Gastroesophageal sphincter (tissue), 4 donors: Measurements from ENCODE around the gene RPAP3. TPM values are rescaled to one million over a fixed set of nuclear protein-coding genes. Genes with fewer than 3 reads are reported as not detected.

Source experiments
- ATAC-seq: fragments of 150-250 bp; one replicate; pipeline ENCODE4 v1.9.1; 2016; ENCODE audit warnings: mild to moderate bottlenecking, moderate library complexity
- H3K27ac ChIP-seq, 4 donors: fragments of 200-600 bp; sonication (generic) in 3 of 4; 1 replicate in 3 of 4; 2 replicates in 1 of 4; pipeline ENCODE4 v1.5.1; 2016 to 2019
- H3K27me3 ChIP-seq: fragments of 200-600 bp; sonication (generic); one replicate; pipeline ENCODE4 v1.5.1; 2019
- H3K36me3 ChIP-seq, 2 donors: fragments of 200-600 bp; sonication (generic); one replicate each; pipeline ENCODE4 v1.5.1; 2019; ENCODE audit warnings: control low read depth in 1 of 2
- H3K4me1 ChIP-seq, 3 donors: fragments of 200-600 bp; sonication (generic); 1 replicate in 2 of 3; 2 replicates in 1 of 3; pipeline ENCODE4 v1.5.1; 2016 to 2019; ENCODE audit warnings: control low read depth in 2 of 3
- H3K4me3 ChIP-seq, 2 donors: fragments of 200-600 bp; sonication (generic); one replicate each; pipeline ENCODE4 v1.5.1; 2019; ENCODE audit warnings: mild to moderate bottlenecking in 1 of 2, moderate library complexity in 1 of 2
- H3K9me3 ChIP-seq, 3 donors: fragments of 200-600 bp; sonication (generic); one replicate each; pipeline ENCODE4 v1.5.1; 2017 to 2019; ENCODE audit warnings: control low read depth in 2 of 3
- CTCF ChIP-seq, 4 experiments: fragments of 200-600 bp in 2 of 4; fragments of 450-650 bp in 2 of 4; sonication (generic) in 1 of 4; IDR thresholded peaks; one replicate each; pipeline ENCODE4 v1.5.1; 2017 to 2019; ENCODE audit warnings: antibody characterized with exemption in 4 of 4, mild to moderate bottlenecking in 2 of 4, moderate library complexity in 2 of 4
- EP300 ChIP-seq: sonication (generic); formaldehyde crosslinking; IDR thresholded peaks from one replicate; pipeline ENCODE4 v1.6.1; 2017; ENCODE audit warnings: antibody characterized with exemption, mild to moderate bottlenecking
- POLR2A ChIP-seq, 2 donors: fragments of 450-650 bp; IDR thresholded peaks; one replicate each; pipeline ENCODE4 v1.6.1; 2017; ENCODE audit warnings: antibody characterized with exemption in 2 of 2, mild to moderate bottlenecking in 2 of 2, moderate library complexity in 1 of 2
- POLR2AphosphoS5 ChIP-seq: sonication (generic); formaldehyde crosslinking; IDR thresholded peaks from one replicate; pipeline ENCODE4 v1.6.1; 2017; ENCODE audit warnings: antibody characterized with exemption
- WGBS, 2 donors: methylation state at CpG; one replicate each; pipeline ENCODE4 v1.1.5; 2018; ENCODE audit warnings: low coverage in 1 of 2; 5-methylcytosine and 5-hydroxymethylcytosine counted together
- total RNA-seq, 4 donors: library from RNA; depleted of rRNA; stranded (reverse); fragments of >200 nt; gene quantifications; one replicate each; pipeline ENCODE4 v1.1.0, GENCODE V29; 2016

Gene RPAP3
- total RNA-seq, 4 donors from 2014 or later, result 17.0 to 20.0 (median 18.8) TPM

GRCh38 chr12:47616440-47616839 lies 89.4 kb downstream of the RPAP3 start:
- WGBS, 2 donors, result 75 to 87% methylated on average over 1 of the region's 1 CpG
- H3K9me3 ChIP-seq, result no peaks in the 10 kb centered on the region
- H3K4me1 ChIP-seq, result no peaks in the 10 kb centered on the region
- H3K4me3 ChIP-seq, result no peak overlapping the region
- H3K27ac ChIP-seq, result no peak overlapping the region
- H3K36me3 ChIP-seq, result no peaks in the 10 kb centered on the region
- no peak for ATAC-seq
- H3K27me3 ChIP-seq, result no peaks in the 10 kb centered on the region
- TF ChIP-seq EP300 (no peak), POLR2AphosphoS5 (no peak), CTCF (IDR thresholded peaks at IDR 0.05) (no peak), POLR2A (IDR thresholded peaks at IDR 0.05) (no peak)

DNA sequence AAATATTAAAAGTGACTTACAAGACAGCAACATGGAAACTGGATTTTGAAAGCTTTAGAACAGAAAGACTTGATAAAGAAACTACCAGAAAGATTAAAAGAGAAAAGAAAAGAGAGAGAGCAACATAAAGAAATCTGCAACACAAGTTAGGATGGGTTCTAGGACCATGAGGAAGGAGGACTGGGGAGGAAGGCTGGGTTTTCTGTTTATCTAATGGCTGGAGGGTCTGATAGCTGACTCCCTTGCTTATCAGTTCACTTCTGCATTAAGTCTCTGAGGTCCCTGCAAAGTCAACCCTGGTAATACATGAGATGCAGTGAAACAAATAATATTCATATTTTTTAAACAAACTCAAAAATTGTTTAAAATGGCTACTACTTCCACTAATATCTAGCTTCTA lies 90.1 kb downstream of the RPAP3 start:
- no peaks in the 10 kb centered on the region for H3K4me1 ChIP-seq
- ATAC-seq, result no peak
- no peaks in the 10 kb centered on the region for H3K9me3 ChIP-seq
- no peaks in the 10 kb centered on the region for H3K36me3 ChIP-seq
- H3K27me3 ChIP-seq, result no peaks in the 10 kb centered on the region
- no peak overlapping the region for H3K27ac ChIP-seq
- TF ChIP-seq POLR2A (IDR thresholded peaks at IDR 0.05) (no peak), POLR2AphosphoS5 (no peak), EP300 (no peak), CTCF (IDR thresholded peaks at IDR 0.05) (no peak)
- H3K4me3 ChIP-seq, result no peak overlapping the region

GRCh38 chr12:47614521-47614920 lies 91.3 kb downstream of the RPAP3 start:
- no peak for TF ChIP-seq POLR2AphosphoS5
- no peak for TF ChIP-seq EP300
- ATAC-seq, result no peak
- 25 to 60% methylated on average over 1 to 2 of the region's 2 CpGs for WGBS, 2 donors

DNA sequence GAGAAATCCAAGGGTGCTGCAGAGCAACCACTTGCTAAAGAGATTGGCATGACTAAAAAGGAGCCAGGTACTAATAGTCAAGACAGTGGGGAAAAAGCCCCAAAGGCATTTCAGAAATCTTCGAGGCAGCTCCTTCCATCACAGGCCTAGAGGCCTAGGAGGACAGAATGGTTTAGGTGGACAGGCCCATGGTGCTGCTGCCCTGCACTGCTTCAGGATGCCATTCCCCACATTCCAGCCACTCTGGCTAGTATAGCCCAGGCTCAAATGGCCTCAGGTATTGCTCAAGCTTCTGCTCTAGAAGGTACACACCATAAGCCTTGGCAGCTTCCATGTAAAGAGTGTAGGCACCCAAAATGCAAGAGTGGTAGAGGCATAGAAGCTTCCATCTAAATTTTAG lies 92.9 kb downstream of the RPAP3 start:
- ATAC-seq, result no peak
- Histone ChIP-seq H3K27me3 (no peaks in the 10 kb centered on the region), H3K4me1 (no peaks in the 10 kb centered on the region), H3K27ac (no peak overlapping the region), H3K36me3 (no peaks in the 10 kb centered on the region), H3K4me3 (no peak overlapping the region), H3K9me3 (no peaks in the 10 kb centered on the region)
- WGBS, 2 donors, result 83 to 89% methylated on average over 1 of the region's 1 CpG
- TF ChIP-seq EP300 (no peak), POLR2A (IDR thresholded peaks at IDR 0.05) (no peak), POLR2AphosphoS5 (no peak), CTCF (IDR thresholded peaks at IDR 0.05) (no peak)

More at GRCh38 chr12:47614521-47614920, 91.3 kb downstream of the RPAP3 start:
- H3K27me3 ChIP-seq, result no peaks in the 10 kb centered on the region
- no peaks in the 10 kb centered on the region for H3K4me1 ChIP-seq
- H3K9me3 ChIP-seq, result no peaks in the 10 kb centered on the region
- no peaks in the 10 kb centered on the region for H3K36me3 ChIP-seq
- H3K27ac ChIP-seq, result no peak overlapping the region
- no peak overlapping the region for H3K4me3 ChIP-seq

GRCh38 chr12:47611906-47612305 lies 93.9 kb downstream of the RPAP3 start:
- H3K9me3 ChIP-seq, result no peaks in the 10 kb centered on the region
- no peak for TF ChIP-seq EP300
- TF ChIP-seq CTCF (IDR thresholded peaks at IDR 0.05), result no peak
- no peak for TF ChIP-seq POLR2AphosphoS5
- no peak for TF ChIP-seq POLR2A (IDR thresholded peaks at IDR 0.05)

More at GRCh38 chr12:47611906-47612305, 93.9 kb downstream of the RPAP3 start:
- H3K27ac ChIP-seq, result no peak overlapping the region
- no peak for ATAC-seq
- H3K4me1 ChIP-seq, result no peaks in the 10 kb centered on the region
- no peaks in the 10 kb centered on the region for H3K36me3 ChIP-seq
- H3K4me3 ChIP-seq, result no peak overlapping the region
- no peaks in the 10 kb centered on the region for H3K27me3 ChIP-seq

Other genes starting within 250 kb of the RPAP3 start
- 1 to 10 TPM in 2 of 4 donors, under 1 TPM in 2; 0.42 to 1.9 (median 0.75) TPM for gene ENDOU, start 19.5 kb upstream of the RPAP3 start, total RNA-seq
- gene RAPGEF3, start 52.9 kb upstream of the RPAP3 start, total RNA-seq, result 10 to 100 TPM; 19.3 to 56.8 (median 25.5) TPM
- gene SLC48A1, start 67.2 kb upstream of the RPAP3 start, total RNA-seq, result 10 to 100 TPM; 40.7 to 66.8 (median 53.3) TPM
- gene HDAC7, start 113.9 kb upstream of the RPAP3 start, total RNA-seq, result 10 to 100 TPM; 55.9 to 96.5 (median 59.4) TPM
- 1 to 10 TPM; 1.2 to 5.5 (median 1.6) TPM for gene VDR, start 199.0 kb upstream of the RPAP3 start, total RNA-seq